ENCODE data around the gene CCDC197.

DNA sequence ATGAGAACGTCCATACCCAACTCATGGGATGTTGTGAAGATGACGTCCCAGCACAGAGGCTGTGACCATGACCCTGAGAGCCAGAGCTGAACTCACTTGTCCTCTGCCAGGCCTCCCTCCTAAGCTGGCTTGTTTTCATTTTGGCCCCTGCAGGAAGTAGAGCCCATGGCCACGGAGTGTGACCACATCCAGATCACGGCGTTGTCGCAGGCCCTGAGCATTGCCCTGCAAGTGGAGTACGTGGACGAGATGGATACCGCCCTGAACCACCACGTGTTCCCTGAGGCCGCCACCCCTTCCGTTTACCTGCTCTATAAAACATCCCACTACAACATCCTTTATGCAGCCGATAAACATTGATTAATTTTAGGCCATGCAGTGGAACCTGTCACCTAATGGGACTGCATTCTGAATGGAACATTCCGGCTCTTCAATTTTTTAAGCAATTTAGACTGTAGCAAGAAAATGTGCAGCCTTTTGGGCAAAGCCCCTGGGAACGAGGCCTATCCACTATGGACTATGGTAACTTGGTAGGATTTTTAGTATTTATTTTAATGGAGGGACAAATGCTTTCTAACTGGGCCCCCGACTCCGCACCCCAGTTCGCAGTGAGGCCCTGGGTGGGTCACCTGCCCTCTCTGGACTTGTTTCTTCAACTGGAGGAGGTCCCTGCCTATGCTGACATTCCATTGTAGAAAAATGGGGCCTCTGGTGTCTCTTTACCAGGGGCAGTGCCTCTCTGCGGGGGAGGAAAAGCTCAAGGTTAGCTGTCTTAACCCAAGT, 48.7 kb downstream of the CCDC197 start:
- TF ChIP-seq, protein P1, sequence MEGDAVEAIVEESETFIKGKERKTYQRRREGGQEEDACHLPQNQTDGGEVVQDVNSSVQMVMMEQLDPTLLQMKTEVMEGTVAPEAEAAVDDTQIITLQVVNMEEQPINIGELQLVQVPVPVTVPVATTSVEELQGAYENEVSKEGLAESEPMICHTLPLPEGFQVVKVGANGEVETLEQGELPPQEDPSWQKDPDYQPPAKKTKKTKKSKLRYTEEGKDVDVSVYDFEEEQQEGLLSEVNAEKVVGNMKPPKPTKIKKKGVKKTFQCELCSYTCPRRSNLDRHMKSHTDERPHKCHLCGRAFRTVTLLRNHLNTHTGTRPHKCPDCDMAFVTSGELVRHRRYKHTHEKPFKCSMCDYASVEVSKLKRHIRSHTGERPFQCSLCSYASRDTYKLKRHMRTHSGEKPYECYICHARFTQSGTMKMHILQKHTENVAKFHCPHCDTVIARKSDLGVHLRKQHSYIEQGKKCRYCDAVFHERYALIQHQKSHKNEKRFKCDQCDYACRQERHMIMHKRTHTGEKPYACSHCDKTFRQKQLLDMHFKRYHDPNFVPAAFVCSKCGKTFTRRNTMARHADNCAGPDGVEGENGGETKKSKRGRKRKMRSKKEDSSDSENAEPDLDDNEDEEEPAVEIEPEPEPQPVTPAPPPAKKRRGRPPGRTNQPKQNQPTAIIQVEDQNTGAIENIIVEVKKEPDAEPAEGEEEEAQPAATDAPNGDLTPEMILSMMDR (IDR thresholded peaks at IDR 0.05; ENCODE audit: low read depth, low read length): no peak
- TF ChIP-seq EZH2phosphoT487 (IDR thresholded peaks at IDR 0.05; ENCODE audit: low read depth): no peak
